Panc1 (cell line): ENCODE data around the gene CLEC14A.

ENCODE experiments used
- CTCF ChIP-seq: fragments of 450-650 bp; IDR thresholded peaks from 2 replicates; pipeline ENCODE4 v1.5.1; 2017; ENCODE audit warnings: mild to moderate bottlenecking
- POLR2AphosphoS5 ChIP-seq: IDR thresholded peaks from 2 replicates; pipeline ENCODE4 v1.6.1; 2012; ENCODE audit warnings: mild to moderate bottlenecking, low read depth, low read length, moderate library complexity
- TCF7L2 ChIP-seq: IDR thresholded peaks from 2 replicates; pipeline ENCODE4 v1.6.1; 2011; ENCODE audit warnings: mild to moderate bottlenecking, low read depth, low read length, inconsistent platforms

DNA sequence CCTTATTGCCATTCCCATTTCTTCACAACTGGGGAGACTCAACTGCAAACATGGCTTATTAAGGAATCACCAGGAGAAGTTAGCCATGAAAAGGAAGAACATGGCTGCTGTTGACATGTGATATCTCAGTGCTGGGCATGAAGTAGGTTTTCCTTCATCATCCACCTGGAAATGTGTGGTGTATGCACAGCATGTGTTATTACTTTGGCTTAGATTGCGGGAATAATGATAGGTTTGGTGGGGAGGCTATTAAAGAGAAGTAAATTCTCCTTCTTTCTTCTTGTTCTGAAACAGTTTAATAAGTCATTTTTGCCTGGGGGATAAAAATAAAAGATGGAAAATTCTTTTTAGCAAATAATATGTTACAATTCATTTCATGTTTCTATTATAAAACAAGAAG is 23.7 kb upstream of the CLEC14A start:
- TF ChIP-seq POLR2AphosphoS5 (no peak), CTCF (no peak), TCF7L2 (no peak)
